GM12873 (cell line): ENCODE data around the gene NTF3.

ENCODE experiments used
- CTCF ChIP-seq: IDR thresholded peaks from 2 replicates; pipeline ENCODE4 v1.5.1; 2012; ENCODE audit warnings: low read depth, mild to moderate bottlenecking, moderate library complexity, low read length, control low read depth; ENCODE audit not compliant: insufficient read depth; ENCODE audit errors: missing control alignments

Gene NTF3

DNA sequence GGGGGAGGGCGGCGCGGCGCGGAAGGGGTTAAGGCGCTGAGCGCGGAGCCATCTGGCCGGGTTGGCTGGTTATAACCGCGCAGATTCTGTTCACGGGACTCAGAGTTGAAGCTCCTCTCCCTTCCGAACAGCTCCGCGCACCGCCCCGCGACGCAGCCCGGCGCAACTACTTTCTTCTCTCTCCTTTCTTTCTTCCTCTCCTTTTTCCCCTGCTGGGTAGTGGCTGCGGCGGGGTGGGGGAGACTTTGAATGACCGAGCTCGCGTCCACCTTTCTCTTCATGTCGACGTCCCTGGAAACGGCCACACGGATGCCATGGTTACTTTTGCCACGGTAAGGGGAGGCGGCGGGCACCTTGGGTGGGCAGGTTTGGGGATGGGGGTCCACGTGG, at the start of gene NTF3:
Gene NTF3, plus strand, starts transcription at position 98 of the 390 bp plus-strand sequence. Its CDS starts 217 bp downstream, at position 315.
- TF ChIP-seq CTCF: no peak

DNA sequence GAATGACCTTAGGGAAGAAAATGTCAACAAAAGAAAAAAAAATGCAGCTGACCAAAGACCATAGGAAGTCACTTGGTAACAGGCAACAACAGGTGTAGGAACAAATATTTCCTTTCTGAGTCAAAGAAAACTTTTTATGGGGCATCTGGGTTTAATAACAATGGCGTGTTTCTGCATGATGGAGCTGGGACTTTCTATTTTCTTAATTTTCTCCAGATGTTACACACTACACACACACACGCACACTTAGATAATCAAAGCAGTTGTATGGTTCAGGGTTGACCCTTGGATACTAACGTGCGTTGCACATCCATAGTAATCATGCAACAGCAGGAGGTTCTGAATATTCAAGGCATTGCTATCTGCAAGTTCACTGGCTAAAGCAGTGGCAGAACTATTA, 47.9 kb upstream of the NTF3 start:
- TF ChIP-seq CTCF: no peak

- TF ChIP-seq CTCF: no peak
These were observed 43.0 kb upstream of the NTF3 start for GRCh38 chr12:5388581-5389535.

DNA sequence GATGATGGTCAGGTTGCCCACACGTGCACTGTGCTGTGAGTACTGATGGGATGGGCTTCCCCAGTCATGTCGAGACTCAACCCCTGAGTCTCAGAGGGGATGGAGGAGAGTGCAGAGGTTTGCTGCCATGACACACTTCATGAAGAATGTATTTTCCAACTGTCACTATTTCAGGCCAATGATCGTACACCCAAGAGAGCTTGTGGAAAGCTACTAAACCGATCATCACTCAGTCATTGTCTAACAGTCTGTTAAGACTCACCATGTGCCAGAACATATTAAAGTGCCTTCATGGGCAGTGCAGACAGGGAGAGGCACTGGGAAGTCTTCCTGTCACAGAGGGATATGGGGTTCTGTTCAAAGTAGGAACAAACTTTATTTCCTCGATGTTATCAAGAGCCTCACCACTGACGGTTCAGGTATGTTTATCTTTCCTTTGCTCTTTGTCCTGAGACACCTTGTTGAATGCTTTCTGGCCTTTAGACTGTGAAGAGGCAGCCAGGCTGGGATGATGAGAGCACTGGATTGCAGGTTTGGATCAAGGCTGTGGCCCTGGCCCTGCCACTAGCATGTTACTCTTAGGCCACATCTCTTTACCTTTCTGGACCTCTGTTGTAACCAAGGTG, 41.6 kb upstream of the NTF3 start:
- no peak for TF ChIP-seq CTCF

DNA sequence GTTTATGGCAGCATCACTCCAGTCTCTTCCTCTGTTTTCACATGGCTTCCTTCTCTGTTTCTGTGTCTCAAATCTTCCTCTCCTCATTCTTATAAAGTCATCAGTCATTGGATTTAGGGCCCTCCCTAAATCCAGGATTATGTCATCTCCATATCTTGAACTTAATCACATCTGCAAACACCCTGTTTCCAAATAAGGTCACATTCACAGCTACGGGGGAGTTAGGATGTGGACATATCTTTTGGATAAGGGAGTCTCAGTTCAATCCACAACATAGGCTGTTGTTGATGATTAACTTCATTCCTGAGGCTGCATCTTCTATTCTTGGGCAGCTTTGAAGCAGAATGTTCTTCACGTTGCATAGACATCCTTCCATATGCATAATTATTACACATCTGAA, 40.3 kb upstream of the NTF3 start:
- TF ChIP-seq CTCF: no peak

DNA sequence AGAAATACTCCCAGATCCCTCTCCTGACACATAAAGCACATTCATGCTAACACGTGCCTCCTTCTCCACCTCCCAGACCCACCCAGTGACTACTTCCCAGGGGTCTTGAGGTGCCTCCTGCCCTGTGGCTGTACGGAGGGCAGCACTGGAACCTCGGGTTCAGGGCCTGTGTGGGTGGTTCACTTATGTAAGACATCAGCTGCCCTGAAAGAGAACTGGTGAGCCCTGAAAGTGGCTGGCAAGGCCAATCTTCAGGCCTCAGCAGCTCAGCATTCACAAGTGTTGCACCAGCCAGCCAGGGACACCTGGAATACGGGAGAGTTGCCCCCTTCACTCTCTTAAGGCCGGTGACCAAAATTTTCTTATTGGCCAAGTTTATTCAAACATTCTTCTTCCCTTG, 38.9 kb upstream of the NTF3 start:
- no peak for TF ChIP-seq CTCF

GRCh38 chr12:5395443-5396271, 36.3 kb upstream of the NTF3 start:
- TF ChIP-seq CTCF: no peak
